GM13977 (cell line): ENCODE results near the gene IQCM.
"Not testable (repeated sequence)": the region's sequence is repeated elsewhere in the genome, so short reads cannot be mapped to it uniquely, and the experiment has no call there.

Experiments used
- DNase-seq: peaks from one replicate; pipeline ENCODE4 v3.0.0; 2012; ENCODE audit warnings: low spot score
- in situ Hi-C: fragments of 300-500 bp; cut with MboI; formaldehyde crosslinking; loops from one replicate; pipeline ENCODE4 v1.12.0; 2022; ENCODE audit warnings: low sequenced_read_pairs, low pct_unique_long_range_greater_than_20kb, mixed read lengths, inconsistent platforms; ENCODE audit not compliant: unreplicated experiment
- TF ChIP-seq, protein P1 (sequence below): IDR thresholded peaks from 2 replicates; pipeline ENCODE4 v1.5.1; 2012; ENCODE audit warnings: mild to moderate bottlenecking, control low read depth; ENCODE audit not compliant: insufficient read depth; ENCODE audit errors: extremely low read depth, missing control alignments

Gene IQCM

DNA sequence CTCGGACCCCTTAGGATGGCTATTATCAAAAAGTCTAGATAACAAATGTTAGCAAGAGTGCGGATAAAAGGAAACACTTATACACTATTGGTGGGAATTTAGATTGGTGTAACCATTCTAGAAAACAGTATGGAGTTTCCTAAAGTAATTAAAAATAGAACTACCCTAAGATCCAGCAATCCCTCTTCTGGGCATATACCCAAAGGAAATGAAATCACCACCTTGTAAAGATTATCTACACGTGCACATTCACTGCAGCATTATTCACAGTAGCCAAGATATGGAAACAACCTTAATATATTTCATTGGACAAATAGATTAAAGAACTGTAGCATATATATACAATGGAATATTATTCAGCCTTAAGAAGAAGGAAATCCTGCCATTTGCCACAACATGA is 462.4 kb downstream of the IQCM start:
- in situ Hi-C loops = loop anchor here (25.0 kb wide), 1 partner anchor 534 kb away; no protein-coding TSS in a partner anchor
- TF ChIP-seq, protein P1, sequence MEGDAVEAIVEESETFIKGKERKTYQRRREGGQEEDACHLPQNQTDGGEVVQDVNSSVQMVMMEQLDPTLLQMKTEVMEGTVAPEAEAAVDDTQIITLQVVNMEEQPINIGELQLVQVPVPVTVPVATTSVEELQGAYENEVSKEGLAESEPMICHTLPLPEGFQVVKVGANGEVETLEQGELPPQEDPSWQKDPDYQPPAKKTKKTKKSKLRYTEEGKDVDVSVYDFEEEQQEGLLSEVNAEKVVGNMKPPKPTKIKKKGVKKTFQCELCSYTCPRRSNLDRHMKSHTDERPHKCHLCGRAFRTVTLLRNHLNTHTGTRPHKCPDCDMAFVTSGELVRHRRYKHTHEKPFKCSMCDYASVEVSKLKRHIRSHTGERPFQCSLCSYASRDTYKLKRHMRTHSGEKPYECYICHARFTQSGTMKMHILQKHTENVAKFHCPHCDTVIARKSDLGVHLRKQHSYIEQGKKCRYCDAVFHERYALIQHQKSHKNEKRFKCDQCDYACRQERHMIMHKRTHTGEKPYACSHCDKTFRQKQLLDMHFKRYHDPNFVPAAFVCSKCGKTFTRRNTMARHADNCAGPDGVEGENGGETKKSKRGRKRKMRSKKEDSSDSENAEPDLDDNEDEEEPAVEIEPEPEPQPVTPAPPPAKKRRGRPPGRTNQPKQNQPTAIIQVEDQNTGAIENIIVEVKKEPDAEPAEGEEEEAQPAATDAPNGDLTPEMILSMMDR = no peak
- no peak for DNase-seq

GRCh38 chr4:149349541-149349940 is 466.1 kb downstream of the IQCM start:
- TF ChIP-seq, protein P1 = no peak
- no peak for DNase-seq
- in situ Hi-C loops = no loop called here

- no peak for DNase-seq
- in situ Hi-C loops = no loop called here
- TF ChIP-seq, protein P1 = no peak
These were observed 468.5 kb downstream of the IQCM start for GRCh38 chr4:149347139-149347538.

- in situ Hi-C loops = no loop called here
These were observed 470.2 kb downstream of the IQCM start for GRCh38 chr4:149345424-149345823.

GRCh38 chr4:149344436-149344835 is 471.2 kb downstream of the IQCM start:
- TF ChIP-seq, protein P1 = no peak
- no peak for DNase-seq
- in situ Hi-C loops = no loop called here

More at GRCh38 chr4:149345424-149345823, 470.2 kb downstream of the IQCM start:
- no peak for DNase-seq
- TF ChIP-seq, protein P1 = no peak

- in situ Hi-C loops = no loop called here
- no peak for DNase-seq
- TF ChIP-seq, protein P1 = no peak
These were observed 472.0 kb downstream of the IQCM start for GRCh38 chr4:149343614-149344013.

DNA sequence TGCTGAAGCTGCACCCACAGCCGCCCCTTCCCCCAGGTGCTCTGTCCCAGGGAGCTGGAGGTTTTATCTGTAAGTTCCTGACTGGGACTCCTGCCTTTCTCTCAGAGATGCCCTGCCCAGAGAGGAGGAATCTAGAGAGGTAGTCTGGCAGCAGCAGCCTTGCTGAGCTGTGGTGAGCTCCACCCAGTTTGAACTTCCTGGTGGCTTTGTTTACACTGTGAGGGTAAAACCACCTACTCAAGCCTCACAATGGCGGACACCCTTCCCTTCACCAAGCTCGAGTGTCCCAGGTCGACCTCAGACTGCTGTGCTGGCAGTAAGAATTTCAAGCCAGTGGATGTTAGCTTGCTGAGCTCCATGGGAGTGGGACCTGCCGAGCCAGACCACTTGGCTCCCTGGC is 474.5 kb downstream of the IQCM start:
- in situ Hi-C loops, DNase-seq: not testable (repeated sequence)
